SW 1271 (cell line): ENCODE measurements around the gene CTTN.
"Not testable (repeated sequence)": the region's sequence is repeated elsewhere in the genome, so short reads cannot be mapped to it uniquely, and the experiment has no call there.

ENCODE experiments used
- DNase-seq, 2 experiments: peaks; one replicate each; lab custom pipeline; 2025; lab: John Stamatoyannopoulos, UW

CTTN gene

DNA sequence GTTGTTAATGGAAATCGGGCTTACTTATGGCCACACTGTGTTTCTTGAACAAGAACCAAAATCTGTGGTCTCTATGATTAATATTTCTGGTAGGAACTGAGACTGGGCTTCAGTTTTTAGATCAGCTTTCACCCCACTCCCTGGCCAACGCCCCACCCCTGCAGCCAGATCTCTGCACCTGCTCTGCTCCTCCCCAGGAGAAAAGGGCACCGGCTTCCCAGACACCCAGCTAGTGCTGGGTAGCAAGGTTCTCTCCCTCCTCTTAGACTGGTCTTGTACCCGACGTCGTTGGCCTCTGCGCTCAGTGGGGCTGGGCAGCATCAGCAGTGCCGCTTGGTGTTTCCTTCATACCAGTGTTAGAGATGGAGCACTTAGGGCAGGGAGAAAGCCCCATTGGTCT lies 17.0 kb upstream of the CTTN start:
- DNase-seq: no peak

DNA sequence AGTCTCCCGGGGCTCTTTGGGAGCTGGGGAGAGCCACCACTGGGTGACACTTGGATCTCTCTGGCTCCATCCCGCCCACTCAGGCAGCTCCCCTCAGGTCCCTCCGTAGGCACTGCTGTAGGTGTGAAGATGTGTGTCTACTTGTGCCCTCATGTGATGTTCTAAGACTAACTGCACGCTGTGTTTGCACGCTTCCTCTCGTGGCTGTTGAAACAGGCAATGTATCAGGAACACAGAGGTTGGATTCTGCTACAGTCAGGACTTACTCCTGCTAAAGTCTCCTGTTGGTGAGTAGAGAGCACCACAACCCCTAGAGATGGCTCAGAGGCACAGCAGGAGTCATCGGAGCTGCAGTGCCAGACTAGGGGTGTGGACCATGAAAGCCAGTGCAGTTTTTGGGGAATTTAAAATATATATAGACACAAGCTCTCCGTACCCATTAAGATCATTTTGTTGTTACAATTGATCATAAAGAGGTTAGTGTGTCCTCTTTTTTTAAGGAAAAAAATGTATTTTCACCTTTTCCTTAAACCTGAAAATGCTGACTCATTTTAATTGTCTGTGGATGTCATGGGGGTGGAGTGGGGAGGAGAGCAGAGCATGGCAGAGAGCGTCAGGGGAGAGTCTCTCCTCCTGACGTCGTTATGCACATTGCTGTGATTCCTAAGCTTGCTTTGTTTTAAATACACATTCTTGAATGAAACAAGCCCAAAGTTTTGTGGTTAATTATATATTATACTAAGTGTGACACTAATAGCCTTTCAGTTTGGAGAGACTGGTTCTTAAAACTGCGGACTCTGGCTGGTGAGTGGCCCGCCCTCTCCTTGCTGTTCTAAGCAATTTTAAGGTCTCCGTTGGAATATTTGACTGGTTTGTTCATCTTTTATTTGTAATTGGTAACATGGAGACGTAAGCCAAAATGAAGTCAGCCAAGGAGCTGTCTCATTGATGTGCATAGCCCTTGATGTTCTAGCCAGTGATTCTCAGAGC lies 16.2 kb upstream of the CTTN start:
- no peak for DNase-seq

GRCh38 chr11:70383664-70384565 lies 14.4 kb upstream of the CTTN start:
- no peak for DNase-seq

- no peak for DNase-seq
These were observed 13.7 kb upstream of the CTTN start for GRCh38 chr11:70384566-70385152.

GRCh38 chr11:70387564-70387963 lies 10.8 kb upstream of the CTTN start:
- no peak for DNase-seq

- no peak for DNase-seq
These were observed 9.1 kb upstream of the CTTN start for GRCh38 chr11:70389201-70389600.

GRCh38 chr11:70390882-70391281 lies 7.4 kb upstream of the CTTN start:
- DNase-seq: not testable (repeated sequence)

DNA sequence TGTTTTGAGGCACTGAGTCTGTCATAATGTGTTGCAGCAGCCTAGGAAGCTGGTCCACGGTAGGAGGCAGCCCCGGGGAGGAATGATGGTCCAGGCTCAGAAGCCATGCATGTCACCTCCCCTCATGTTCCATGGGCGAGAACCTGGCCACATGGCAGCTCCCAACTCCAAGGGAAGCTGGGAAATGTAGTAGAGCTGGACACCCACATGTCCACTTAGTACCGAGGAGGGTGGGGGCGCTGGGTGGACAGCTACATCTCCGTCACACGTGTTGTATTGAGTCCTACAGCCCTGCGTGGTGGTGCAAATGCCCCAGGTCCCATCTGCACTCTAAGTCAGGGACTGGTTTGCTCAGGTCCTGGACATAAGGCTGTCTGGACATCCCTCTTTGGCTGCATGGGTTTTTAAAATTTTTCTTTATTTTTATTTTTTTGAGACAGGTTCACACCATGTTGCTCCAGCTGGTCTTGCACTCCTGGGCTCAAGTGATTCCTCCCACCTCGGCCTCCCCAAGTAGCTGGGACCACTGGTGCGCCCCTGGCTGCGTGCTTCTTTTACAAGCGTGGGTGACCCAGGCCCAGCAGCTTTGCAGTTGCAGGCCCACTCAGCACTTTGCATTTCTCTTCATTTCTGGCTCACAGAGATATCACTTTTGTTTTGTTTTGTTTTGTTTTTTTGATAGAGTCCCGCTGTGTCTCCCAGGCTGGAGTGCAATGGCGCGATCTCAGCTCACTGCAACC lies 3.9 kb upstream of the CTTN start:
- DNase-seq: no peak

DNA sequence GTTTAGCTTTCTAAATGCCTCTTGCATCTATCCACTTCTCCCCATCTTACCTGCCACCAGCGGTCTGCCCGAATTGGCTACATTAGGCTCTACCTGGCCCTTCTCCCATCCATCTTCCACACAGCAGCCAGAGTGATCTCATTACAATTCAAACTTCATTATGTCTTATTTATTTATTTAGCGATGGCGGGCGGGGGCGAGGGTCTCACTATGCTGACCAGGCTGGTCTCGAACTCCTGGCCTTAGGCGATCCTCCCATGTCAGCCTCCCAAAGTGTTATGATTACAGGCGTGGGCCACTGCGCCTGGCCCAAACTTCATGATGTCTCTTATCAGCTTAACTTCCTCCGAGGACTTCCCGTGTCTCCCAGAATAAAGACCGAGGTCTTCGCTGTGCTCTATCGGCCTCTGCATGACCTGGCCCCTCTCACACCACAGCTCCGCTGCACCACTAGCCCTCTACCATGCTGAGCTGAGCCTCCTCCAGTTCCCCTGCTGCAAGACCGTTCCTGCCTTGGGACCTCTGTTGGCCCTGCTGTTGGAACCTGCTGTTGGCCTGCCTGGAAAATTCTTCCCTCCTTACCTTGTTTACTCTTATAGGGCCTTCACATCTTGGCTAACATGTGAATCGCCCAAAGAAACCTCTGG lies 870 bp upstream of the CTTN start:
- peak in 1 of 2 experiments; percentile 67 for DNase-seq

DNA sequence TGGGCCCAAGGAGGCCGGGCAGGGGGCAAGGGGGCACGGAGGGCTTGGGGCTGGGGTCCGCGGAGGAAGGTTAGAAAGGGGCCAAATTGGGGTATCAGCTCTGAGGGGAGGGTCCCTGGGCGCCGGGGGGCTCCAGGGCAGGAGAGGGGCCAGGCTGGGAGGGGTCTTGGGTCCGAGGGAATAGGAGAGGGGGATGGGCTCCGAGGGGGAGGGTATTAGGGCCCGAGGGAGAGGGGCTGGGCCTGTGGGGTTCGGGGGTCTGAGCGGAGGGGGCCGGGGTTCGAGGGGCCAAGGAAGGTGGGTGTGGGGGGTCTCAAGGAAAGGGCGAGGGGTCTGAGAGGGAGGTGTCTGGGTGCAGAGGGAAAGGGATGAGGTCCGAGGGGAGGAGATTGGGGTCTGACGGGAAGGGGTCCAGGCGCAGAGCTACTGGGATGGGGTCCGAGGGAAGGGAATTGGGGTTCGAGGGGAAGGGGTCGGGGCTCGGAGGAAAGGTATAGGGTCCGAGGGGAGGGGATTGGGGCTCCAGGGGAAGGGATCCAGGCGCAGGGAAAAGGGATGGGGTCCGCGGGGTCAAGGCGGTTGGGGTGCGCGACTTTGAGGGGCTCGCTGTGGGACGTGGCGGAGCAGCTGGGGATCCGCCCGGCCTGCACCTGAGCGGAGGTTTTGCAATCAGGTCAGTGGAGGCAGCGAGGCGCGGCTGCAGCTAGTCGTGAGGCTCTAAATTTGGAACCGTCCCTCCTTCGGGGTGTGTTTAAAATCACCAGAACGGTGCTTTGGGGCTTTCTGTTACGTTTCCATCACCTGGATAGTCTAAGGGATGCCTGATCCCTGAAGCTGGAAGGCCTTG lies 728 bp downstream of the CTTN start:
- no peak for DNase-seq

- DNase-seq: peak; percentile 84 to 90
These were observed 1.4 kb downstream of the CTTN start for GRCh38 chr11:70399681-70400112.

- no peak for DNase-seq
These were observed 2.3 kb downstream of the CTTN start for GRCh38 chr11:70400643-70401042.

- no peak for DNase-seq
These were observed 3.7 kb downstream of the CTTN start for GRCh38 chr11:70402016-70402415.

GRCh38 chr11:70402685-70403084 lies 4.4 kb downstream of the CTTN start:
- no peak for DNase-seq

DNA sequence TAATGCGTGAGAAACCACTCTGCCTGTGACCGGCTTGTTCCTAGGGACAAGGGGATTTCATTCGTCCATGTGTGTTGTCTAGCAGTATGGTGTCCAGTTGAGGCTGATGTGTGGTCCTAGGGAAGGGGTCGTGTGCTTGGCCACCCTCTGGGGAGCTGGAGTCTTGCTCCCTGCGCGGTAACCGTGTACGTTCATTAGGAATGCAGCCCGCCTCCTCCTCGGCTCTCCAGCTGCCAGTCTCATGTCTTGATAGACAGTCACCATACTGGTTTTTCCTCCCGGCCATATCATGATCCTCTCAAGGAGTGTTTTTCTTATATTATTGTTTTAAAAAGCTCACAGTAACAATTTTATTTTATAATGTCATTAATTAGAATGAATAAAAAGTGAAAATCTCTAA lies 5.9 kb downstream of the CTTN start:
- DNase-seq: no peak

DNA sequence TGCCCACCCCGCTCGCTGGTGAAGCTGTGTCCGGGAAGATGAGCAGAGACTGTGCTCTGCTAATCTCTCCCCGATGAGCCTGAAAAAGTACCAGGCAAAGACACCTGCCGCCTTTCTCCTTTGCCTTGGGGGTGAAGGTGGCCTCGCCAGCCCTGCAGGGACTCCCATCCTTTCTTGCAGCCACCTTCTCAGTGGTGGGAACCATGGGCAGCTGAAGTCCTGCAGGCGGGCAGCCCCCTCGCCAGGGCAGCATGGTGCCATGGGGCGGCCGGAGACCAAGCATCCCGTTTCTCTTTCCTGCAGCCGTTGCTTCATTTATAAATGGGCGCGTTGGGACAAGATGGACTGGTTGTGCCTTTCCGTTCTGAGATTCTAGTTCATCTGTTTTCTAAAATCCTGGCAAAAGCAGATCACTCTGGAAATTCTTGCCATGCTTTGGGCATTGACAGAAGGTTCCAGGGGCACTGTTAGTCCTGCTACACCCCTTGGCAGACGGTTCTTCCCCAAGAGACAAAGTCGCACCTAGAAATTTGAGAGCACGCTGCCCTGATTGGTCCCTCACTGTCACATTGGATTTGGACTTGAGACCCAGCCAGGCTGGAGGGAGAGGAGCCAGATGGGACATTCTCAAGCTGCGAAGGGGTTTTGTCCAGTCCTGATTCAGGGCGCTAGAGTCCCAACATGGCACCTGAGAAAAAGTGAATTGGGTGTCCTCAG lies 7.5 kb downstream of the CTTN start:
- no peak for DNase-seq

DNA sequence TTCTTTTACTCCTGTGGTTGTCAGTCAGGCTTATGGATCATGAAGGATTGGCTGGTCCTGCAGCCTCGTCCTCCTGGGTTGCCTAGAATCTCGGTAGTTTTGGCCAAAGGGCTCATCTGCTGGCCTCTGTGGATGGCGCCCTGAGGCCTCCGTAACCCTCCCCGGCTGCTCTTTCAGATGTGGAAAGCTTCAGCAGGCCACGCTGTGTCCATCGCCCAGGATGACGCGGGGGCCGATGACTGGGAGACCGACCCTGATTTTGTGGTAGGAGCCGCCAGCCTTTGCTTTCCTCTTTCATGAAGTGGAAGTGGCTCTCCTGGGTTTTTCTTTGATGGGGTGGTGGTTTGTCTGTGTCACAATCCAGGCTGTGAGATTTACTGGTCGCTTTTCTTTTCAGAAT lies 8.8 kb downstream of the CTTN start:
- DNase-seq: no peak

DNA sequence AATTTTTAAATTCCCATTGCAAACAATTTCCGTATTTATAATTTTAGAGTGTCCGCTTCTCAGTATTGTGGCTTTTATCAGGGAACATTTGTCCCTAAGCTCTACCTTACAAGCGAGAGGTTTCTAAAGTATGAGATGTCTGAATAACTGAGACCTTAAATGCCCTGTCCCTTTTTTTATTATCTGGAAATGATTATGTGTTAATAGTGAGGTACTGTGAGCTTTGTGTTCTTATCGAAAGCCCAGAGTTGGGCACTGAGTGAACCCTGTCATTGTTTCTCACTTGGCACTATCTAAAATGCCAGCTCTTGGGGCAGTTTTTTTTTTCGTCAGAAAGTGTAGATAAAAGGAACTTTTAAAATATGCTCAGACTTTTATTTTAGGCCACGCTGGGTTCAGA lies 9.5 kb downstream of the CTTN start:
- no peak for DNase-seq

DNA sequence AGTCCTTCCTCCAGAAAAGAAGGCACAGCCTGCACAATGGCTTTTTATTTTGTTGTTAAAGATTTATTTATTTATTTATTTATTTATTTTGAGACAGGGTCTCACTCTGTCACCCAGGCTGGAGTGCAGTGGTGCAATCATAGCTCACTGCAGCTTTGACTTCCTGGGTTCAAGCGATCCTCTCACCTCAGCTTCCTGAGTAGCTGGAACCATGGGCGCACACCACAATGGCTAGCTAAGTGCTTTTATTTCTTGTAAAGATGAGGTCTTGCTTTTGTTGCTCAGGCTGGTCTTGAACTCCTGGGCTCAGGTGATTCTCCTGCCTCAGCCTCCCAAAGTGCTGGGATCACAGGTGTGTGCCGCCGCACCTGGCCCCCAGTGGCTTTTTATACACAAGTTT lies 10.0 kb downstream of the CTTN start:
- not testable (repeated sequence) for DNase-seq
